HG02610 (cell line): ENCODE data around the gene PPFIA2.

ENCODE experiments used
- ATAC-seq: cut with Tn5 transposase; IDR thresholded peaks from one replicate; pipeline ENCODE4 v1.9.1; 2021; ENCODE audit warnings: mild to moderate bottlenecking, moderate library complexity; ENCODE audit not compliant: unreplicated experiment

Gene PPFIA2

DNA sequence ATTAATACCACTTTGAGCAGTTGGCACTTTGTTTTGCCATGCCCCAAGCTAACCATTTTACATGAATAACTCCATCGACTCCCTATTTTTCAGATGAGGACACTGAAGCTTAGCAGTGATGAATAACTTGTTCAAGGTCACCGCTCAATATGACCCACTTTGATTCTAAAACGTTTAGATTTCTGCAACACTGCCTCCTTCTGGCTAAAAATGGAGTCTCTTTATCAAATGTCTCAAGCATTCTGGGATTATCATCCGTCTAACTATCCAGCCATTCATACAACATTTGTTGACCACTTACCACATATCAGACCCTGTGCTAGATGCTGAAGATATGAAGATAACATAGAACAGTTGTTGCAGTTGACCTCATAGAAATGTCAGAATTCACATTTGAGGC, 298.0 kb downstream of the PPFIA2 start:
- no peak for ATAC-seq

- ATAC-seq, result peak; percentile 66
Observed at GRCh38 chr12:81450920-81451739, 308.0 kb downstream of the PPFIA2 start.

DNA sequence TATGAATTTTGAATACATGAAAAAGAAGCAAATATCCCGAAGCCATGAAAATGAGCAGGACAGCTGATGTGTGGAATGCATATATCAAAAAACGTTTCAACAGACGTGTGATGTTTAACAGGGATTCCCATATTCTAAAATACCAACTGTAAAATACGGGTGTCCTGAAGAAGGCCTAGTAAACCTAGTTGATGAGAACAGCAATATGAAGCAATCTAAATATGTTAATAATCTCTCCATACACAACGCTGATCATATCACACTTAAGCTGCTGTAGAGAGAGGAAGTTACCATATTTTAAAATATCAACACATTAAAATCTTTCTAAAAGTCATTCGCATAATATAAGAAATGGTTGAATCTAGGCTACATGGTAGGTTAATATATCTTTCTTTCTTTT, 317.5 kb downstream of the PPFIA2 start:
- ATAC-seq, result no peak

DNA sequence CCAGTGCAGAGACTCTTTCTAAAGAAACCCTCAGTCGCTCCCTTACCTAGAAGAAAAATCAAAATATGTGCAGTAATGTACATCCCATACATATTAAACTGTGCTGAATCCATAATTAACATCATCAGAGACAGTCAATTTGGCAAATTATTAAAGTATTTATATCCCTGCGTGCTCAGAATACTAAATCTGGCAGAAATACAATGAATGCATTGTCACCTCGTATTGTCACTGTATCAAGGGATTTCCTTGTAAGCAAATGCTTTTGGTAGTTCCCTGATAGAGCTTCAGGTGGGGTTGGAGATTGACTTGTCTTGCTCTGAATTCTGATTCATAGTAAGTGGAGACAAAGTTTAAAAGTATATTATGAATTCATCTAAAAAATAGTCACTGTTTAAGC, 319.1 kb downstream of the PPFIA2 start:
- ATAC-seq, result no peak

DNA sequence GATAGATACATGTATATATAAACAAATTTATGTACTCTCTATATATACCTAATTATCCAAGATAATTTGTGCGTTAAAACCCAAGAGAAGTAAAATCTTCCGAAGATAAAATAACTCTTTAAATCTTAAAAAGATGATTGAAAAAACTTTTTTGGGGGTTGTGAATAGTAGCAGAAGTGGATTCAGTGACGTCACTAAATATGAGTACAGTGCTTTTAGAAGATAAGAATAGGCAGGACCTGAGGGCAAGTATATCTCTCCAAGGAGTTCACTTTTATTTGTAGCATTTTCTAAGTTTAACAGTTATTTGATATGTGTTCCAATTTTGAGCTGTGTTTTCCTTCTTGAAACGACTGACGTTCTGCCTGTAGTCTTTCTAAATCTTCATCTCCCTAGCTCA, 319.8 kb downstream of the PPFIA2 start:
- ATAC-seq, result no peak

DNA sequence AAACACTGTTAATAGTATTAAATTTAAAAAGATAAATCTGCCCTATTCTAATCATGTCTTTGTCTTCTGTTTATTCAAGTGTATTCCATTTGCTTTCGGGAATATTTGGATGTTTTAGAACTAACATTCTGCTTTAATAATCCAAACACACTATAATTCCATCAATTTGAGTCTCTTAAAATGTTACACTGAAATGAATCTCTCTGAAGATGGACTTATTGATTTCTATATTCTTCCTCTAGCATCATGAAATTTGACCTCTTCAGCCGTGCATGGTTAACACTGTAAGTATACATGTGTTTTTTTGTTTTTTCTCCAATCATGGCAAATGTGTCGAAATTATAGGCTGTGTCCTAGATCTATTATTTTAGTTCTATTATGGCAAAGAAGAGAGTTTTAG, 342.1 kb downstream of the PPFIA2 start:
- no peak for ATAC-seq

GRCh38 chr12:81416571-81416970, 342.6 kb downstream of the PPFIA2 start:
- no peak for ATAC-seq

- no peak for ATAC-seq
Observed at GRCh38 chr12:81414441-81414840, 344.7 kb downstream of the PPFIA2 start.

GRCh38 chr12:81412940-81413339, 346.2 kb downstream of the PPFIA2 start:
- ATAC-seq, result no peak

- ATAC-seq, result no peak
Observed at GRCh38 chr12:81403348-81403747, 355.8 kb downstream of the PPFIA2 start.

- no peak for ATAC-seq
Observed at GRCh38 chr12:81401241-81401640, 357.9 kb downstream of the PPFIA2 start.

- ATAC-seq, result no peak
Observed at GRCh38 chr12:81400024-81400423, 359.1 kb downstream of the PPFIA2 start.

- no peak for ATAC-seq
Observed at GRCh38 chr12:81395431-81395830, 363.7 kb downstream of the PPFIA2 start.

DNA sequence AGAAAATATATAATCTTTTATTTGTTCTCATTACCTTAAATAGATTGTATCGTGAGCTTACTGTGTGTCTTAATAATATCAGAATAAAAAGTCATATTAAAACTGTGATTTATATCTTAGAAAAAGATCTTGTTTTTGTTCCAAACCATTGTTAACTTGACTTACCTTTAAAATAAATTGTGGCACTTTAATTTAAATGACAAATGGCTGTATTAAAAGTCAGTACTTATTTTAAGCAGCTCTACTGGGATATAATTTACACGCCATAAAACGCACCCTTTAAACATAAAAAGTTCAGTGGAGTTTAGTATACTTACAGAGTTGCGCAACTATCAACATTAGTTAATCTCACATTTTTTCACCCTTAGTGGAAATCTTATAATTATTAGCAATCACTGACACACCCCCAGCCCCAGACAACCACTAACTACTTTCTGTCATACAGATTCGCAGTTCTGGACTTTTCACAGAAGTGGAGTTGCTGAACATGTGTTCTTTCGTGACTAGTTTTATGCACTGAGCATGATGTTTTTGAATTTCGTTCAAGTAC, 369.5 kb downstream of the PPFIA2 start:
- no peak for ATAC-seq

- no peak for ATAC-seq
Observed at GRCh38 chr12:81386101-81386500, 373.0 kb downstream of the PPFIA2 start.

GRCh38 chr12:81381951-81382350, 377.2 kb downstream of the PPFIA2 start:
- no peak for ATAC-seq

DNA sequence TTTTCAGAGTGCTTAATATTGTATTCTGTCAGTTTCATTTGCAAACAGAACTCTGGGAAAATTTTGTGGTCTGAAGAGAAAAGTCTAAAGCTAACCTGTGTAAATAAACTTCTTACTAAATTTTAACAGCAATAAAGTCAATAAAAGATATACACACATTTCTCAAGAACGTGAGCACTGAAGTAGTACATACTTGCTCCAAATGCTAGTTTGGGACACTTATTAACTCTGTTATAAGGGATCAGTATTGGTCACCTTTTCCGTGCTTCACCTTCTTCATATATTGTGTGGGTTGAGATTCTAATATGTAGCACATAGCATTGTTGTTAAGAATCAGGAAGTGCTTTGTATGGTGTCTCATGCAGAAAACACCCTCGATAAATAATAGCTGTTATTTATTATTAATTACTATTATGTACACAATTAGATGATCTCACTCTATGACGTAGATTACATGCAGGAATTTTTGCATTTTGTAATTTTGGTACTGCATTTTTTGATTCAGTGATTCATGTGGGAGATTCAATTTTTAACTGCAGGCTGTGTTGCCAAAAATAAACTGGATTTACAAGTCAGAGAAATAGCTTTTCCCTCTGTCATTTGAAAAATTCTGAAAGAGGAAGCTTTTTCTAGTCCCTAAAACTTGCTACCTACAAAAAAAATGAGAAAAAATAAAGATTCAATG, 380.4 kb downstream of the PPFIA2 start:
- ATAC-seq, result no peak

DNA sequence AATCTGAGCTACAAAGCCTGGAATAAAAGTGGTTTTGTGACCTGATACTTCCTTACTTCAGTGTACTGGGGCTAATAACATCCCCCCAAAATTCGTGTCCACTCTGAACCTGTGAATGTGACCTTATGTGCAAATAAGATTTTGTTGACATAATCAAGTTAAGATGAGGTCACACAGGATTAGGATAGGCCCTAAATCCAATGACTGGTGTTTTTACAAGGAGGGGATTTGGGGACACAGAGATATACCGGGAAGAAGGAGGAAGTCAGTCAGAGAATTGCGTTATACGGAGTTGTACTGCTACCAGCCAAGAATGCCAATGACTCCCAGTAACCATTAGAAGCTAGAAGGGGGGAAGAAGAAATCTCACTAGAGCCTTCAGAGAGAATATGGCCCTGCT, 381.4 kb downstream of the PPFIA2 start:
- ATAC-seq, result no peak

GRCh38 chr12:81375969-81376368, 383.2 kb downstream of the PPFIA2 start:
- no peak for ATAC-seq

GRCh38 chr12:81370456-81370855, 388.7 kb downstream of the PPFIA2 start:
- ATAC-seq, result no peak

GRCh38 chr12:81369175-81369574, 390.0 kb downstream of the PPFIA2 start:
- no peak for ATAC-seq

DNA sequence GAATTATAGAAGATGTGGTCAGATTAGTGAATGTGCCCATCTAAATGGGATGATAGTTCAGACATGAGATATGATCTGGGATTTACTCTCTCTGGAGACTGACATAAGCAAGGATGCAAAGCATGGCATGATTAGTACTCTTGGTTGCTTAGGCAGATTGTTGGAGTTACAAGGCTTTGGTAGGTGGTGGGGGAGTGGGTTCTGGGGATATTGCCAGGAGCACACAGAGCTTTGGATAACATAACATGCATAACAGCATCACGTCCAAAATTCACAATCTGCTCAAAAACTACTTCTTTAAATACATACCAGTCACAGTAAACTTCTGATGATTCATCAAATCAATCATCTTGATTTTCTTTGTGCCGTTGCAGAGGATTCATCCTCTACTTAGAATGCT, 393.9 kb downstream of the PPFIA2 start:
- ATAC-seq, result no peak
